WTC11 (cell line): ENCODE data around the gene IKZF2.

ENCODE experiments used
- CBFB ChIP-seq: sonication (generic); formaldehyde crosslinking; IDR thresholded peaks from 2 replicates; pipeline ENCODE4 v1.8.1; 2022; ENCODE audit warnings: mild to moderate bottlenecking, low read depth, missing genetic modification reagents
- TF ChIP-seq, protein P1 (sequence below): sonication (generic); formaldehyde crosslinking; IDR thresholded peaks from 2 replicates; pipeline ENCODE4 v1.8.0; 2023; ENCODE audit warnings: mild to moderate bottlenecking, missing genetic modification reagents

DNA sequence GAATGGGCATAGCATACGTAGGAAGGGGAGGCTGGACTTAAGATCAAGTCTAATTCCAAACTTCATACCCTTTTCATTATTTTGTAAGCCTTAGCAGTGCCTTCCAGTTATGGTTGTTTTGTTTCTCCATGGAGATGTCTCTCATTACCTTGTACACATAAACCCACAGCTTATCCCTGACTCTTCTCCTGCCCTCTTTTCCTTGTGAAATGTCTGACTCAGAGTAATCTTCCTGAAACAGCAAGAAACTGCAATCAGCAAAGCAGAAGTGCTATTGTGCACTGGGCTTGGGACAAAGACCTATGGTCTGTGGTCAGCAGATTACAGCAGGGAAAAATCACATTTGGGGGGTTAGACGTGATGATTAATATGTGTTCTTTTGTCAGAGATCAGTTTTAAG is 176.7 kb downstream of the IKZF2 start:
- TF ChIP-seq, protein P1, sequence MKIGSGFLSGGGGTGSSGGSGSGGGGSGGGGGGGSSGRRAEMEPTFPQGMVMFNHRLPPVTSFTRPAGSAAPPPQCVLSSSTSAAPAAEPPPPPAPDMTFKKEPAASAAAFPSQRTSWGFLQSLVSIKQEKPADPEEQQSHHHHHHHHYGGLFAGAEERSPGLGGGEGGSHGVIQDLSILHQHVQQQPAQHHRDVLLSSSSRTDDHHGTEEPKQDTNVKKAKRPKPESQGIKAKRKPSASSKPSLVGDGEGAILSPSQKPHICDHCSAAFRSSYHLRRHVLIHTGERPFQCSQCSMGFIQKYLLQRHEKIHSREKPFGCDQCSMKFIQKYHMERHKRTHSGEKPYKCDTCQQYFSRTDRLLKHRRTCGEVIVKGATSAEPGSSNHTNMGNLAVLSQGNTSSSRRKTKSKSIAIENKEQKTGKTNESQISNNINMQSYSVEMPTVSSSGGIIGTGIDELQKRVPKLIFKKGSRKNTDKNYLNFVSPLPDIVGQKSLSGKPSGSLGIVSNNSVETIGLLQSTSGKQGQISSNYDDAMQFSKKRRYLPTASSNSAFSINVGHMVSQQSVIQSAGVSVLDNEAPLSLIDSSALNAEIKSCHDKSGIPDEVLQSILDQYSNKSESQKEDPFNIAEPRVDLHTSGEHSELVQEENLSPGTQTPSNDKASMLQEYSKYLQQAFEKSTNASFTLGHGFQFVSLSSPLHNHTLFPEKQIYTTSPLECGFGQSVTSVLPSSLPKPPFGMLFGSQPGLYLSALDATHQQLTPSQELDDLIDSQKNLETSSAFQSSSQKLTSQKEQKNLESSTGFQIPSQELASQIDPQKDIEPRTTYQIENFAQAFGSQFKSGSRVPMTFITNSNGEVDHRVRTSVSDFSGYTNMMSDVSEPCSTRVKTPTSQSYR = no peak
- TF ChIP-seq CBFB (CRISPR knock-in tag) = no peak
